NCI-H1048 (cell line): ENCODE measurements around the gene TRMT1L.

ENCODE experiments used
- DNase-seq: peaks from one replicate; lab custom pipeline; 2025; lab: John Stamatoyannopoulos, UW

The TRMT1L gene

DNA sequence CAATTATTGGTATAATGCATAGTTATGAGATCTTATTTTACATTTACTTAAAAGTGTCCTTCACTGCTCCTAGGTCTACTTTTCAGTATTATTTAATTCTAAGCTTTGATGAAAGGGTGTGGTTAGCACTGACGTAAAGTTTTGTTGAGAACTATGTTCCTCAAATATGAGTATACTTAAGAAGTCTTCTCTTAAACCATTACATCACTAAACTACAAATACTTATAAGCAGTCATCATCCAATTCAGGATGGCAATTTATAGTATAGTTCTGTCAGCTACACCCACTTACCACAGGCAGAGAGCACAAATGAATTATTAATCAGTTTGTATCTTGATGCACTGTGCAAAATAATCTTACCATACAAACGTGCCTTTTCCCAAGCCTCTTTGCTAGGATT lies 27.0 kb downstream of the TRMT1L start:
- DNase-seq, result no peak

GRCh38 chr1:185112356-185112755 lies 44.4 kb downstream of the TRMT1L start:
- no peak for DNase-seq

GRCh38 chr1:185111873-185112272 lies 44.9 kb downstream of the TRMT1L start:
- no peak for DNase-seq

DNA sequence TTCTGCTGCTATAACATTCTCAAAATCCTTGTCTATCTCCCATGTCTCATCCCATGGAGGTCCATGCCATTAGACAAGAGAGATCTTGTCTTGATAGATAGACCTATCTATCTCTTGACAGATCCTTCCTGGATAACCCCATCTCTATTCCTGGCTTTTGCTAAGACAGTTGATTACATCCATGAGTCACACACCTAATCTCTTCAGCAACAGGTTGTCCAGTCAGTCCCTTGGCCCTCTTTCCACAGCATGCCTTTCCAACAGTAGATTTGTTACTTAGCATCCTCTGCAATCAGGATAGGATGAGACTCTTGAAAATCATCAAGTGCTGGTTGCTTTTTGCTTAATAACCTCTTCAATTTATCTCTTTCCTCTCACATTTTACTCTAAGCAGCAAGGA lies 46.6 kb downstream of the TRMT1L start:
- no peak for DNase-seq

DNA sequence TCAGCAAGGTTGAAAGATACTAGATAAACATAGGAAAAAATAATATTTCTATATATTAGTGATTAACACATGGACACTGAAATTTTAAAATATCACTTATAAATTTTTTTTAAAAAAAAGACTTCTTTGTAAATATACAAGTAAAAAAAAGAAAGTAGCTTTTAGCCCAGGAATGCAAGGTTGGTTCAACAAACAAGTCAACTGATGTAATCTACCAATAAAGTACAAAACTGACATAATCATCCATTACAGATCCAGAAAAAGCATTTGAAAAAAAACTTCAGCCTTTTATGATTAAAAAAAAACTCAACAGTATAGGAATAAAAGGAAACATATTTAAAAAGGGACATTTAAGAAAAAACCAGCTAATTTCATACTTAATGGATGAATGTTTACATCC lies 48.4 kb downstream of the TRMT1L start:
- DNase-seq, result no peak

- no peak for DNase-seq
Observed at GRCh38 chr1:185105121-185105520, 51.6 kb downstream of the TRMT1L start.

DNA sequence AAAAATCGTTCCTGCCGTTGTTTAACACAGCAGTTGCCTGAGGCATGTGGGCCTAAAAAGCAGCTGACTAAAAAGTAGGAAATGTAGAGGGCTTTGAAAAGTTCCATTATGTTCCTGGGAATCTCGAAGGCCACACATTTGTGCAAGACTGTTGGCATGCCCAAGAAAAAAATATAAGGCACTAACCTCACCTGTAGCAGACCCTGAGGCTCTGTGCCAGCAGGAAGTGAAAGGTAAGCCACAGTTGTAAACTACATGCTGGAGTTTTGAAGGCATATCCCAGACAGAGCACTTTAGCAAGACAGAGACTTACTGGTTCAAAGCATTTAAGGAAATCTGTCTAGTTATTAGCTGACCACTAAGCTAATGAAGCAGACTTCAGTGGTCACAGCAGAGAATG lies 52.7 kb downstream of the TRMT1L start:
- no peak for DNase-seq

DNA sequence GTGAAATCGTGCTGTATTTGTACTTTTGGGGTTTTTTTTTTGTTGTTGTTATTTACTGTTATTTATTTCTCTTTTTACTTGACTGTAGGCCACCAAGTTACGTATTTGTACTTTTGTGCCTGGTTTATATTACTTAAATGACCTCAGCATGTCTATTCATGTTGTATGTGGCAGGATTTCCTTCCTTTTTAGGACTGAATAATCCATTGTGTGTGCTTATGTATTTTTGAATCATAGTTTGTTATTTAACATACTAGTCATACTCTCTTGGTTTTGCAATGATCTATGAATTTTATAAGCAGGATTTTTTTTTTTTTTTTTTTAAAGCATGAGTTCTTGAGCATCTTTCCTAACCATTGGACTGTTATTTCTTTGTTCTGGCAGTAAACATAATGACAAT lies 60.2 kb downstream of the TRMT1L start:
- DNase-seq, result no peak

GRCh38 chr1:185094761-185095160 lies 62.0 kb downstream of the TRMT1L start:
- DNase-seq, result no peak

- DNase-seq, result no peak
Observed at GRCh38 chr1:185091480-185091879, 65.3 kb downstream of the TRMT1L start.

GRCh38 chr1:185087746-185088145 lies 69.0 kb downstream of the TRMT1L start:
- DNase-seq, result no peak

DNA sequence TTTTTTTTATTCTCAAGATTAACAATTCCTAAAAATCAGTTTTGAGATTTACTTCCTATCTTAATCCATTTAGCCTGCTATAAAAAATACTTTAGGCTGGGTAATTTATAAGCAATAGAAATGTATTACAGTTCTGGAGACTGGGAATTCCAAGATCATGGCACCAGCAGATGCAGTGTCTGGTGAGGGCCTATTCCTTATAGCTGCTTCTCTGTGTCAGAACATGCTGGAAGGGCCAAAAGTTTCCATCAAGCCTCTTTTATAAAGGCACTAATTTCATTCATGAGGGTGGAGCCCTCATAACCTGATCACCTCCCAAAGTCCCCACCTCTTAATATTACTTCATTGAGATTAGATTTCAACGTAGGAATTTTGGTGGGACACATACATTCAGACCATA lies 69.7 kb downstream of the TRMT1L start:
- DNase-seq, result no peak

GRCh38 chr1:185083818-185084217 lies 72.9 kb downstream of the TRMT1L start:
- DNase-seq, result no peak

DNA sequence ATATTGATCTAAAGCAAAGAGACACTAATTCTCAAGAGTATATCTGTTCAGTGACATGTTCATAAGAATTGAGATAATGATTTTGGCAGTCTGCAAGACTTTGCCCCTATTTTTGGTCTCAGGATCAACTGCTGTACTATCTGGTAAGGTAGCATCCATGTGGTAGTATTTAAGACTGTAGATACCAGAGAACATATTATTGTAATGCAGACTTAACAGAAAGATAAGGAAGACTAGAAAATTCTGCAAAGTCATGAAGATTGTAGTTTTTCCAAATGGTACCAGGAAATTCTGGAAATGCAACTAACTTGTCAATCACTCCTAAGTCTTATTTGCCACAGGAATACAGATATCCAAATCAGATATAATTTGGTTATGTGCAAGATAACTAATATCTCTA lies 76.3 kb downstream of the TRMT1L start:
- no peak for DNase-seq

DNA sequence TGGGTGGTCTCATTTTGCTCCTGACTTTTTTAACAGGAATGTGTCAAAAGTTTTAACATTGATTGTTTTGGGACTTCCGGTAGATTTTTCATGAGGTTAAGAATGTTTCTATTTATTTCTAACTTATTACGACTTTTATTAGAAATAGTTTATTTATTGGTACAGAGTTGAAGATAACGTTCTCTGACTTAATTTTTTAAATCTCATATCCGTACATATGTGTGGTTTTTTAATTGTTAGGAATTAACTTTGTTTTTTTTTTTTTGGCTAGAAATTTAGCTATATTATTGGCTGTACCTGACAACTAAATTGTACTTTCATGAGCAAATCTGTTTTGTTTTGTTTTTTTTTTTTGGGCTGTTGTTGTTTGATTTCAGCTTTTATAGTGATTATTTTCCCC lies 79.4 kb downstream of the TRMT1L start:
- DNase-seq, result no peak

GRCh38 chr1:185075476-185075875 lies 81.3 kb downstream of the TRMT1L start:
- DNase-seq, result no peak

DNA sequence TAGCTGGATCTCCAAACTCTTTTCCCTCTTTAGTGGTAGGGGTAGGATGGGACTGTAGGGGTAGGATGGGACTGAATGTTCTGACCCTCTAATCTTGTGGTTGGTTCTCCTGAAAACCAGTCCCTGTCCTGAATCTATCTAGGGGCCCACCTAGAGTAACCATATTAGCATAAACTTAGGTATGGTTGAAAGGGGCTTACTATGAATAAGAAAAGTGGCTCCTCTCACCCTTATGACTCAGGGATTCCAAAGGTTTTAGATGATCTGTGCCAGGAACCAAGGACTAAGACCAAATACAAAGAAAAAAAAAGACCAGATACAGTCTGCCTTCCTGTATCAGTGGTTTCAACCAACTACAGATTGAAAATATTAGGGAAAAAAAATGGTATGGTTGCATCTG lies 82.4 kb downstream of the TRMT1L start:
- DNase-seq, result no peak

GRCh38 chr1:185073725-185074124 lies 83.0 kb downstream of the TRMT1L start:
- no peak for DNase-seq

GRCh38 chr1:185070051-185070450 lies 86.7 kb downstream of the TRMT1L start:
- DNase-seq, result peak; percentile 96

GRCh38 chr1:185069202-185069772 lies 87.5 kb downstream of the TRMT1L start:
- DNase-seq, result no peak

DNA sequence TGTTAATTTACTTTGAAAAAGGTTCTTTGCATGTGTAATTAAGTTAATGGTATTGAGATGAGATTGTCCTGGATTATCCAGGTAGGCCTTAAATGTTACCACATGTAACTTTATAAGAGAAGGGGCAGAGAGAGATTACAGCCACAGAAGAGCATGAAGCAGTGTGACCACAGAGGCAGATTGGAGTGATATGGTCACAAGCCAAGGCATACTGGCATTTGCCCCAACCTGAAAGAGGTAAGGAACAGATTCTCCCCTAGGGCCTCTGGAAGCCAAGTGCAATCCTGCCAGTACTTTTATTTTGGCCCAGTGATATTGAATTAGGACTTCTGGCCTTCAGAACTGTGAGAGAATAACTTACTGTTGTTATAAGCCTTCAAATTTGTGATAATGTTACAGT lies 88.4 kb downstream of the TRMT1L start:
- DNase-seq, result no peak
